PC-9 (cell line): Measurements from ENCODE around the gene SH3PXD2A. TPM values are rescaled to one million over a fixed set of nuclear protein-coding genes. Genes with fewer than 3 reads are reported as not detected.

Experiments used
- BruUV-seq: library from RNA; stranded (reverse); fragments of 400-500 nt; replicated peaks from 2 replicates; lab custom pipeline; 2021; lab: Mats Ljungman, UMichigan
- CTCF ChIA-PET: fragments of 300-600 bp; sonication (Branson Sonifier 250); formaldehyde crosslinking; loops from one replicate; lab custom pipeline; 2022; ENCODE audit warnings: antibody characterized with exemption; lab: Charles Lee
- POLR2A ChIA-PET: fragments of 300-600 bp; sonication (Branson Sonifier 250); formaldehyde crosslinking; loops from one replicate; lab custom pipeline; 2022; ENCODE audit warnings: antibody characterized with exemption; ENCODE audit not compliant: unreplicated experiment; lab: Charles Lee
- DNase-seq, 2 experiments: peaks; one replicate each; pipeline versions ENCODE4 v3.0.0 to v3.0.0-alpha.2; 2015 to 2022; ENCODE audit warnings: mixed read lengths in 1 of 2
- H2AFZ ChIP-seq: fragments of 200-600 bp; sonication (generic); 2 replicates; pipeline ENCODE4 v1.8.1; 2017; ENCODE audit warnings: antibody characterized with exemption
- H3F3A ChIP-seq: fragments of 200-600 bp; sonication (generic); 2 replicates; pipeline ENCODE4 v1.8.1; 2017; ENCODE audit warnings: antibody characterized with exemption, mild to moderate bottlenecking, low read depth; ENCODE audit not compliant: insufficient read depth
- H3K27ac ChIP-seq: fragments of 200-600 bp; sonication (generic); 2 replicates; pipeline ENCODE4 v1.6.1; 2016; ENCODE audit warnings: mixed run types
- H3K27me3 ChIP-seq: fragments of 200-600 bp; sonication (generic); 2 replicates; pipeline ENCODE4 v1.6.1; 2016; ENCODE audit warnings: low read depth, mixed run types; ENCODE audit not compliant: insufficient read depth
- H3K36me3 ChIP-seq: fragments of 200-600 bp; sonication (generic); 2 replicates; pipeline ENCODE4 v1.6.1; 2016; ENCODE audit warnings: low read depth, mixed run types
- H3K4me1 ChIP-seq: fragments of 200-600 bp; sonication (generic); replicated peaks from 2 replicates; pipeline ENCODE4 v1.6.1; 2016; ENCODE audit warnings: mixed run types; ENCODE audit not compliant: insufficient read depth
- H3K4me2 ChIP-seq: fragments of 200-600 bp; sonication (generic); 2 replicates; pipeline ENCODE4 v1.6.1; 2017; ENCODE audit warnings: mixed run types
- H3K4me3 ChIP-seq: fragments of 200-600 bp; sonication (generic); 2 replicates; pipeline ENCODE4 v1.6.1; 2016; ENCODE audit warnings: mixed run types
- H3K79me2 ChIP-seq: fragments of 200-600 bp; sonication (generic); 2 replicates; pipeline ENCODE4 v1.6.1; 2017; ENCODE audit warnings: low read depth, mixed run types
- H3K9me2 ChIP-seq: fragments of 200-600 bp; sonication (generic); 2 replicates; pipeline ENCODE4 v1.8.1; 2017; ENCODE audit warnings: mild to moderate bottlenecking; ENCODE audit not compliant: insufficient read depth
- H3K9me3 ChIP-seq: fragments of 200-600 bp; sonication (generic); 2 replicates; pipeline ENCODE4 v1.8.1; 2016; ENCODE audit warnings: low read depth; ENCODE audit not compliant: insufficient read depth
- H4K20me1 ChIP-seq: fragments of 200-600 bp; sonication (generic); 2 replicates; pipeline ENCODE4 v1.8.1; 2017; ENCODE audit not compliant: insufficient read depth
- CTCF ChIP-seq: fragments of 200-600 bp; sonication (generic); conservative IDR thresholded peaks from 2 replicates; pipeline ENCODE4 v1.6.1; 2017; ENCODE audit warnings: mixed run types, antibody characterized with exemption, mild to moderate bottlenecking, moderate library complexity
- EZH2 ChIP-seq: fragments of 200-600 bp; sonication (generic); IDR thresholded peaks from 2 replicates; pipeline ENCODE4 v1.8.0; 2017; ENCODE audit warnings: antibody characterized with exemption, low read depth
- intact Hi-C: fragments of 100-400 bp; cut with micrococcal nuclease; formaldehyde crosslinking; loops from one replicate; pipeline ENCODE4 v1.10.0; 2022; ENCODE audit not compliant: unreplicated experiment
- total RNA-seq: library from RNA; stranded (reverse); gene quantifications from 2 replicates; pipeline ENCODE4 v1.2.3, GENCODE V29; 2021

Gene SH3PXD2A
- total RNA-seq, 1 experiment from 2014 or later = 12.5 TPM

- no peak overlapping the region for H3K27ac ChIP-seq
- no peaks in the 10 kb centered on the region for H3K9me3 ChIP-seq
- intact Hi-C loops = loop anchor here (10.0 kb wide), 1 partner anchor 256 kb away; no protein-coding TSS in a partner anchor
- H3K4me2 ChIP-seq = no peak overlapping the region
- H4K20me1 ChIP-seq = no peaks in the 10 kb centered on the region
- POLR2A ChIA-PET = no interaction called here
- CTCF ChIA-PET = interaction anchor here (0.6 to 0.8 kb wide), 2 partner anchors 70 to 1053 kb away, joined by 3 read pairs; no protein-coding TSS in a partner anchor
- H3K4me1 ChIP-seq = peaks cover 11% of the 10 kb centered on the region; the same call in 1 of the 2 replicates
- no TSS peak for BruUV-seq
- no peaks in the 10 kb centered on the region for H3K36me3 ChIP-seq
- H3K79me2 ChIP-seq = no peaks in the 10 kb centered on the region
- TF ChIP-seq CTCF = no peak
- H2AFZ ChIP-seq = no peak overlapping the region
- H3F3A ChIP-seq = no peaks in the 10 kb centered on the region
- H3K4me3 ChIP-seq = no peak overlapping the region
- no peaks in the 10 kb centered on the region for H3K9me2 ChIP-seq
- DNase-seq = no peak
- no peaks in the 10 kb centered on the region for H3K27me3 ChIP-seq
Observed at GRCh38 chr10:103851261-103851660, 4.1 kb downstream of the SH3PXD2A start.

DNA sequence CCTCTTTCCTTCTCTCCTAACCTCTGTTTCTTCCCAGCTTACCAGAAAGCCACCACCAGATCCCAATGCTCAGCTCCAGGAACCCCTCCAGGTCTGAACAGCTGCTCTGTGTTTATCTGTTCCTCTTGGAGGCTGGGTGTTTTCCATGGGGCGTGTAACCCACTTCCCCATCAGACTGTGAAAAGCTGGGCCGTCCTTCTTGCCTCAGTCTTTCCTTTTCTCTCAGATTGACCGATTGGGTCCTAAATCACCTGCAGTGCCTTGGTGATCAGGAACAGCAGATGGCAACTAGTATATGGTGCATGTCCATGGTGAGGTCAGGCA lies 4.8 kb downstream of the SH3PXD2A start:
- intact Hi-C loops = loop anchor here (10.0 kb wide), 1 partner anchor 256 kb away; no protein-coding TSS in a partner anchor
- H3K27ac ChIP-seq = no peak overlapping the region
- no peaks in the 10 kb centered on the region for H3K36me3 ChIP-seq
- H3K9me3 ChIP-seq = no peaks in the 10 kb centered on the region
- BruUV-seq = no TSS peak
- no peak for DNase-seq
- H3K9me2 ChIP-seq = no peaks in the 10 kb centered on the region
- no peaks in the 10 kb centered on the region for H3K27me3 ChIP-seq
- no peaks in the 10 kb centered on the region for H4K20me1 ChIP-seq
- H3K4me1 ChIP-seq = peaks cover 11% of the 10 kb centered on the region; the same call in 1 of the 2 replicates
- H3K4me2 ChIP-seq = no peak overlapping the region
- ChIA-PET CTCF (no interaction called here), POLR2A (no interaction called here)
- H3F3A ChIP-seq = no peaks in the 10 kb centered on the region
- no peaks in the 10 kb centered on the region for H3K79me2 ChIP-seq
- no peak overlapping the region for H2AFZ ChIP-seq
- H3K4me3 ChIP-seq = no peak overlapping the region
- TF ChIP-seq CTCF (no peak), EZH2 (no peak)

DNA sequence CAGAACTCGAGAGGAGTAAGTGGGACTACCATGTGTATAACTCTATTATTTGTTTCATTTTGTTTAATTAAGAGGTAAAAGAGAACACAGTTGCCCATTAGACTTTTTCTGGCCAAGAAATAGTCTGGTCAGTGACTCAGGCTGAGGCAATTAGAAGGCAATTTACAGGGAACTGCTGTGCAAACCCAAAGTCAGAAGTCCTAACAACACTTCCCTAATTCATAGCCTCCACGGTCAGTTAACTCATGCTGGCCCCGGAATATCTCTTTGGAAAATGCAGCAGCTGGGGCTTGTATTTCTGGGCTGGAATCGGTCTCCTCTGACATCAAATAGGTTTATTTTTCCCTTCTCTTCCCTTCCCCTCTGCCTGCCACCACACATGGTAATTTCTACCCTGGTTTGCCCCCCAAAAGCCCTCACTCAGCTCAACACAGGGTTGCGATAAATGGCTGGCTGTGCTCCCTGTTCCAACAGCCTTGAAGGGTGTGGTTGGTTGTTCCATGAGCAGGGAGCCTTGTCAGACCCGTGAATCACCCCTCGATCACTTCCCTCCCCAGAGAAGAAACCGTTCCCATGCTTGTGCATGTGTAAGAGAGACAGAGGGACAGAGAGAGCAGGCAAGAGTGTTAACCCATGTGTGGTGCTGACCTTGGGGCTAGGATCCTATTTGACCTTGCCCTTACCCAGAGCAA lies 5.3 kb downstream of the SH3PXD2A start:
- Histone ChIP-seq H3K4me1 (peaks cover 11% of the 10 kb centered on the region; the same call in 1 of the 2 replicates), H3K9me2 (no peaks in the 10 kb centered on the region), H3K27ac (no peak overlapping the region), H3K4me3 (no peak overlapping the region), H3K4me2 (no peak overlapping the region), H3F3A (no peaks in the 10 kb centered on the region), H3K9me3 (no peaks in the 10 kb centered on the region), H2AFZ (no peak overlapping the region), H3K27me3 (no peaks in the 10 kb centered on the region), H4K20me1 (no peaks in the 10 kb centered on the region), H3K36me3 (no peaks in the 10 kb centered on the region), H3K79me2 (no peaks in the 10 kb centered on the region)
- intact Hi-C loops = loop anchor here (10.0 kb wide), 1 partner anchor 255 kb away; no protein-coding TSS in a partner anchor
- ChIA-PET CTCF (no interaction called here), POLR2A (no interaction called here)
- no TSS peak for BruUV-seq
- TF ChIP-seq EZH2 (no peak), CTCF (no peak)
- no peak for DNase-seq
